Endothelial cell of umbilical vein (primary cell): ENCODE measurements around the gene SLC25A20. TPM values are rescaled to one million over a fixed set of nuclear protein-coding genes. Genes with fewer than 3 reads are reported as not detected.

Experiments used
- BruUV-seq: library from RNA; stranded (reverse); fragments of 400-500 nt; replicated peaks from 2 replicates; lab custom pipeline; 2021; lab: Mats Ljungman, UMichigan
- CTCF ChIA-PET: fragments of 300-600, 350-600 bp; sonication (Branson Sonifier 250); formaldehyde crosslinking; loops from one replicate; lab custom pipeline; 2021; ENCODE audit warnings: antibody characterized with exemption, inconsistent platforms; lab: Charles Lee
- POLR2A ChIA-PET: fragments of 300-600, 350-600 bp; sonication (Branson Sonifier 250); formaldehyde crosslinking; loops from one replicate; lab custom pipeline; 2021; ENCODE audit warnings: antibody characterized with exemption, inconsistent platforms; lab: Charles Lee
- DNase-seq: peaks from one replicate; pipeline ENCODE4 v3.0.0-alpha.2; 2011; ENCODE audit warnings: low read depth, low spot score
- FAIRE-seq: peaks from 2 replicates; lab custom pipeline; 2011; peaks lifted over from hg19 to GRCh38; lab: Jason Lieb, UNC
- H2AFZ ChIP-seq: 2 replicates; pipeline ENCODE4 v1.6.0; 2012; ENCODE audit warnings: low read depth, low read length, control low read depth, inconsistent platforms
- H3K27ac ChIP-seq: 2 replicates; pipeline ENCODE4 v1.5.1; 2011; ENCODE audit warnings: low read depth, mild to moderate bottlenecking, control low read depth, low read length, moderate library complexity; ENCODE audit not compliant: insufficient read depth
- H3K27me3 ChIP-seq, 2 experiments: 2 replicates each; pipeline versions ENCODE4 v1.6.0 to v1.6.1; 2011; ENCODE audit warnings: low read length in 2 of 2, mixed read lengths in 1 of 2; ENCODE audit not compliant: control insufficient read depth in 2 of 2, insufficient read depth in 2 of 2
- H3K36me3 ChIP-seq, 2 experiments: 2 replicates in 1 of 2; 3 replicates in 1 of 2; pipeline ENCODE4 v1.5.1; 2011; ENCODE audit warnings: low read length in 2 of 2, mild to moderate bottlenecking in 1 of 2, moderate library complexity in 1 of 2; ENCODE audit not compliant: control insufficient read depth in 2 of 2, insufficient read depth in 2 of 2; ENCODE audit errors: extremely low read depth in 1 of 2
- H3K4me1 ChIP-seq: 3 replicates; pipeline ENCODE4 v1.5.1; 2011; ENCODE audit warnings: mild to moderate bottlenecking, low read length; ENCODE audit not compliant: control insufficient read depth, insufficient read depth; ENCODE audit errors: extremely low read depth
- H3K4me2 ChIP-seq: 2 replicates; pipeline ENCODE4 v1.6.1; 2011; ENCODE audit warnings: low read length, control low read depth, mixed read lengths; ENCODE audit not compliant: insufficient read depth
- H3K4me3 ChIP-seq, 3 experiments: fragments of 200-600 bp in 1 of 3; sonication (generic), shearing (Covaris generic) in 1 of 3; replicated peaks in 1 of 3; 2 replicates each; pipeline ENCODE4 v1.5.1; 2011 to 2016; ENCODE audit warnings: control low read depth in 3 of 3, low read length in 3 of 3, mild to moderate bottlenecking in 2 of 3, inconsistent platforms in 1 of 3, low read depth in 1 of 3, moderate library complexity in 1 of 3; ENCODE audit not compliant: insufficient read depth in 1 of 3
- H3K79me2 ChIP-seq: 2 replicates; pipeline ENCODE4 v1.6.0; 2012; ENCODE audit warnings: low read length, inconsistent platforms; ENCODE audit not compliant: control insufficient read depth, insufficient read depth
- H3K9ac ChIP-seq: replicated peaks from 2 replicates; pipeline ENCODE3; 2011; ENCODE audit warnings: low read length, control low read depth; ENCODE audit not compliant: insufficient read depth; ENCODE audit errors: extremely low read depth
- H3K9me1 ChIP-seq: replicated peaks from 3 replicates; pipeline ENCODE4 v1.6.0; 2011; ENCODE audit warnings: mild to moderate bottlenecking, low read length; ENCODE audit not compliant: control insufficient read depth, insufficient read depth; ENCODE audit errors: extremely low read depth
- H3K9me3 ChIP-seq: replicated peaks from 2 replicates; pipeline ENCODE4 v1.5.1; 2012; ENCODE audit warnings: low read length, inconsistent platforms; ENCODE audit not compliant: control insufficient read depth, insufficient read depth
- H4K20me1 ChIP-seq: replicated peaks from 2 replicates; pipeline ENCODE3; 2011; ENCODE audit warnings: mild to moderate bottlenecking, low read length; ENCODE audit not compliant: control insufficient read depth, insufficient read depth; ENCODE audit errors: extremely low read depth
- EZH2 ChIP-seq: IDR thresholded peaks from 2 replicates; pipeline ENCODE4 v1.6.1; 2012; ENCODE audit warnings: borderline replicate concordance, low read depth, mild to moderate bottlenecking, moderate library complexity, low read length, inconsistent platforms; ENCODE audit not compliant: severe bottlenecking
- FOS ChIP-seq: IDR thresholded peaks from 2 replicates; pipeline ENCODE4 v1.6.1; 2011; ENCODE audit warnings: mild to moderate bottlenecking, low read length, moderate library complexity, borderline replicate concordance; ENCODE audit not compliant: insufficient read depth
- GATA2 ChIP-seq: IDR thresholded peaks from 2 replicates; pipeline ENCODE4 v1.7.0; 2011; ENCODE audit warnings: low read depth, mild to moderate bottlenecking, moderate library complexity, mixed read lengths, low read length; ENCODE audit not compliant: insufficient read length, insufficient read depth
- JUN ChIP-seq: IDR thresholded peaks from 2 replicates; pipeline ENCODE4 v1.6.1; 2011; ENCODE audit warnings: borderline replicate concordance, low read depth; ENCODE audit not compliant: insufficient read length, insufficient read depth
- MYC ChIP-seq: IDR thresholded peaks from one replicate; pipeline ENCODE4 v1.6.1; 2011; ENCODE audit warnings: mild to moderate bottlenecking, low read depth, low read length
- POLR2A ChIP-seq: IDR thresholded peaks from 2 replicates; pipeline ENCODE4 v1.6.1; 2012; ENCODE audit warnings: low read depth, mild to moderate bottlenecking, control low read depth, low read length
- POLR2AphosphoS5 ChIP-seq: IDR thresholded peaks from 2 replicates; pipeline ENCODE4 v1.6.1; 2012; ENCODE audit warnings: low read depth, mild to moderate bottlenecking, control low read depth, low read length, moderate library complexity; ENCODE audit not compliant: insufficient read depth
- dilution Hi-C: fragments of 300-500 bp; cut with MboI; formaldehyde crosslinking; loops from one replicate; pipeline ENCODE4 v1.15.0; 2019; ENCODE audit warnings: low sequenced_read_pairs; ENCODE audit not compliant: extremely low pct_ligation_motif_present
- intact Hi-C: fragments of 100-400 bp; cut with micrococcal nuclease; formaldehyde crosslinking; loops from one replicate; pipeline ENCODE4 v1.10.0; 2022
- polyA plus RNA-seq, 4 experiments: library from polyadenylated mRNA; depleted of rRNA in 3 of 4; stranded (reverse) in 3 of 4; unstranded in 1 of 4; fragments of >200 nt; gene quantifications; 2 replicates each; pipeline versions ENCODE4 v1.2.1 to v1.2.3, GENCODE V29; 2011 to 2012; ENCODE audit warnings: missing spikeins in 1 of 4
- total RNA-seq: library from RNA; stranded (reverse); gene quantifications from 2 replicates; pipeline ENCODE4 v1.2.3, GENCODE V29; 2021
- TF ChIP-seq, protein P1 (sequence below): IDR thresholded peaks from 2 replicates; pipeline ENCODE4 v1.6.1; 2011; ENCODE audit not compliant: insufficient read depth, insufficient read length
- TF ChIP-seq, protein P2 (sequence below), 2 donors: IDR thresholded peaks; 1 replicate in 1 of 2; 2 replicates in 1 of 2; pipeline ENCODE4 v1.5.1; 2011; ENCODE audit warnings: low read length in 2 of 2, mild to moderate bottlenecking in 2 of 2, moderate library complexity in 2 of 2, control low read depth in 1 of 2, inconsistent platforms in 1 of 2, low read depth in 1 of 2; ENCODE audit not compliant: insufficient read depth in 1 of 2; ENCODE audit errors: extremely low read depth in 1 of 2

The SLC25A20 gene
- total and polyA plus RNA-seq, 2 donors (not counting 3 experiments of a cell fraction or from before 2014, with no cell fraction given), result 7.9 to 11.0 TPM

DNA sequence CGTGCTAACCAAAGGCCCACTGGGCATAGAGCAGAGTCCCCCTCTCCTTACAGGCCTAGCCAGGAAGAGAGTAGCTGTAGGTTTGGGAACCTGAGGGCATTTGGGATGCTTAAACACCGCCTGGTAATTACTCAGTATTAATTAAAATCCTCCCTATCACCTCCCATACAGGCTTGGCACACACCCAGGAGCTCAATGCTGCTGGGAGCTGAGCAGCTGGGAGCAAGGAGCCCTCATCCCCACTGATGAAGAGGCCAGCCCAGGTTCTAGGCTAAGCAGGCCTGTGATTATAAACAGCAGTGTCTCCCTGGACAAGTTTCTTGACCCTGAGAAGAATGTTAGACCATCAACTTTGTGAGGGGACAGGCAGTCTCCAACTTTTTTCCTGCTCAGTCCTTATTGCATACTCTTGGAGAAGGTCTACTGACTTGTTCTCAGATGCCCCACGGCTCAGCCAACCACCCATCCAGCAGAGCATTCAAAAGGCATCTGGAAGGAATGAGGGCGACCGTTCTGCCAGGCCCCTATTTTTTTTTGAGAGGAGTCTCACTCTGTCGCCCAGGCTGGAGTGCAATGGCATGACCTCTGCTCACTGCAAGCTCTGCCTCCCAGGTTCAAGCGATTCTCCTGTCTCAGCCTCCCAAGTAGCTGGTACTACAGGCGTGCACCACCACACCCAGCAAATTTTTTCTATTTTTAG lies 49.7 kb downstream of the SLC25A20 start:
- POLR2A ChIA-PET, result no interaction called here
- dilution Hi-C loops (no loop called here), intact Hi-C loops (loop anchor here (5.0 kb wide), 1 partner anchor 48 kb away; the partner anchor contains the start of gene SLC25A20)
- Histone ChIP-seq H3K4me2 (no peak overlapping the region), H2AFZ (no peak overlapping the region), H4K20me1 (no peaks in the 10 kb centered on the region), H3K4me1 (peaks cover 9% of the 10 kb centered on the region), H3K9ac (no peak overlapping the region), H3K4me3 (no peak overlapping the region), H3K79me2 (peaks cover 17% of the 10 kb centered on the region), H3K27me3 (no peaks in the 10 kb centered on the region), H3K9me1 (no peaks in the 10 kb centered on the region), H3K27ac (no peak overlapping the region), H3K9me3 (no peaks in the 10 kb centered on the region), H3K36me3 (no peaks in the 10 kb centered on the region)
- TF ChIP-seq EZH2, result no peak
- TF ChIP-seq JUN, result no peak
- TF ChIP-seq GATA2, result no peak
- TF ChIP-seq, protein P1, sequence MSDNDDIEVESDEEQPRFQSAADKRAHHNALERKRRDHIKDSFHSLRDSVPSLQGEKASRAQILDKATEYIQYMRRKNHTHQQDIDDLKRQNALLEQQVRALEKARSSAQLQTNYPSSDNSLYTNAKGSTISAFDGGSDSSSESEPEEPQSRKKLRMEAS, result no peak
- TF ChIP-seq FOS, result no peak
- TF ChIP-seq POLR2A, result no peak
- TF ChIP-seq, protein P2, sequence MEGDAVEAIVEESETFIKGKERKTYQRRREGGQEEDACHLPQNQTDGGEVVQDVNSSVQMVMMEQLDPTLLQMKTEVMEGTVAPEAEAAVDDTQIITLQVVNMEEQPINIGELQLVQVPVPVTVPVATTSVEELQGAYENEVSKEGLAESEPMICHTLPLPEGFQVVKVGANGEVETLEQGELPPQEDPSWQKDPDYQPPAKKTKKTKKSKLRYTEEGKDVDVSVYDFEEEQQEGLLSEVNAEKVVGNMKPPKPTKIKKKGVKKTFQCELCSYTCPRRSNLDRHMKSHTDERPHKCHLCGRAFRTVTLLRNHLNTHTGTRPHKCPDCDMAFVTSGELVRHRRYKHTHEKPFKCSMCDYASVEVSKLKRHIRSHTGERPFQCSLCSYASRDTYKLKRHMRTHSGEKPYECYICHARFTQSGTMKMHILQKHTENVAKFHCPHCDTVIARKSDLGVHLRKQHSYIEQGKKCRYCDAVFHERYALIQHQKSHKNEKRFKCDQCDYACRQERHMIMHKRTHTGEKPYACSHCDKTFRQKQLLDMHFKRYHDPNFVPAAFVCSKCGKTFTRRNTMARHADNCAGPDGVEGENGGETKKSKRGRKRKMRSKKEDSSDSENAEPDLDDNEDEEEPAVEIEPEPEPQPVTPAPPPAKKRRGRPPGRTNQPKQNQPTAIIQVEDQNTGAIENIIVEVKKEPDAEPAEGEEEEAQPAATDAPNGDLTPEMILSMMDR (IDR thresholded peaks at IDR 0.05; ENCODE audit: extremely low read depth in 1 of 2, insufficient read depth in 1 of 2, low read depth in 1 of 2, low read length in 2 of 2), result no peak
- no peak for TF ChIP-seq MYC
- TF ChIP-seq POLR2AphosphoS5, result no peak
- CTCF ChIA-PET, result no interaction called here
- BruUV-seq, result no TSS peak
- DNase-seq, result no peak
- FAIRE-seq, result no peak
